GM12878 (cell line): ENCODE results near the gene CXCR1. TPM values are rescaled to one million over a fixed set of nuclear protein-coding genes. Genes with fewer than 3 reads are reported as not detected.

ENCODE experiments used
- ATAC-seq: fragments of 200-7000 bp; cut with Tn5 transposase; 3 replicates; pipeline ENCODE4 v1.9.1; 2020; ENCODE audit warnings: mild to moderate bottlenecking, moderate library complexity
- BruUV-seq: library from RNA; stranded (reverse); fragments of 400-500 nt; replicated peaks from 2 replicates; lab custom pipeline; 2021; lab: Mats Ljungman, UMichigan
- CTCF ChIA-PET: fragments of 300-600 bp; sonication (Branson Sonifier 250); formaldehyde crosslinking; extraction: SDS; loops from one replicate; lab custom pipeline; 2021; ENCODE audit warnings: inconsistent platforms; lab: Yijun Ruan, JAX
- POLR2A ChIA-PET: fragments of 350-600 bp; formaldehyde crosslinking; extraction: SDS; loops from one replicate; lab custom pipeline; 2021; ENCODE audit warnings: inconsistent platforms; lab: Charles Lee
- RAD21 ChIA-PET: fragments of 300-600 bp; sonication (Branson Sonifier 250); formaldehyde crosslinking; loops from one replicate; lab custom pipeline; 2023; ENCODE audit warnings: antibody characterized with exemption; ENCODE audit not compliant: unreplicated experiment; lab: Charles Lee
- SMC1A ChIA-PET: fragments of 300-600 bp; sonication (Branson Sonifier 250); formaldehyde crosslinking; loops from one replicate; lab custom pipeline; 2023; ENCODE audit not compliant: unreplicated experiment, uncharacterized antibody; lab: Charles Lee
- DNase-seq: peaks from one replicate; pipeline ENCODE4 v3.0.0-alpha.2; 2011; ENCODE audit warnings: low read depth, low spot score
- FAIRE-seq: peaks from 3 replicates; lab custom pipeline; 2011; peaks lifted over from hg19 to GRCh38; lab: Jason Lieb, UNC
- H2AFZ ChIP-seq: 2 replicates; pipeline ENCODE4 v1.6.0; 2011; ENCODE audit warnings: low read depth, low read length, control low read depth; ENCODE audit not compliant: control insufficient read depth
- H3K27ac ChIP-seq: 2 replicates; pipeline ENCODE4 v1.5.1; 2011; ENCODE audit warnings: control low read depth; ENCODE audit not compliant: control insufficient read depth, insufficient read depth
- H3K27me3 ChIP-seq, 2 experiments: replicated peaks in 1 of 2; 2 replicates each; pipeline versions ENCODE4 v1.6.0 to v1.6.1; 2011; ENCODE audit warnings: low read length in 1 of 2; ENCODE audit not compliant: control insufficient read depth in 2 of 2, insufficient read depth in 2 of 2
- H3K36me3 ChIP-seq, 2 experiments: 2 replicates each; pipeline ENCODE4 v1.5.1; 2011; ENCODE audit warnings: low read length in 1 of 2; ENCODE audit not compliant: control insufficient read depth in 2 of 2, insufficient read depth in 2 of 2
- H3K4me1 ChIP-seq: 2 replicates; pipeline ENCODE4 v1.6.1; 2011; ENCODE audit warnings: mild to moderate bottlenecking, low read length, moderate library complexity, mixed read lengths; ENCODE audit not compliant: control insufficient read depth, insufficient read depth
- H3K4me2 ChIP-seq: 2 replicates; pipeline ENCODE4 v1.6.0; 2011; ENCODE audit warnings: control low read depth; ENCODE audit not compliant: control insufficient read depth, insufficient read depth
- H3K4me3 ChIP-seq: fragments of 200-600 bp; sonication (generic); 2 replicates; pipeline ENCODE4 v1.5.1; 2016
- H3K79me2 ChIP-seq: 2 replicates; pipeline ENCODE4 v1.6.0; 2011; ENCODE audit warnings: low read length; ENCODE audit not compliant: control insufficient read depth, insufficient read depth
- H3K9ac ChIP-seq: 2 replicates; pipeline ENCODE4 v1.8.0; 2011; ENCODE audit warnings: low read length, control low read depth, mixed read lengths; ENCODE audit not compliant: control insufficient read depth, insufficient read depth
- H3K9me3 ChIP-seq: replicated peaks from 3 replicates; pipeline ENCODE4 v1.5.1; 2011; ENCODE audit warnings: mild to moderate bottlenecking, low read length; ENCODE audit not compliant: control insufficient read depth, insufficient read depth
- H4K20me1 ChIP-seq: 2 replicates; pipeline ENCODE4 v1.6.0; 2011; ENCODE audit not compliant: control insufficient read depth, insufficient read depth
- BMI1 ChIP-seq: fragments of 450-650 bp; IDR thresholded peaks from 2 replicates; pipeline ENCODE4 v1.6.1; 2016; ENCODE audit warnings: mild to moderate bottlenecking, moderate library complexity, borderline replicate concordance
- CBX3 ChIP-seq: fragments of 200-600 bp; sonication (generic); IDR thresholded peaks from 2 replicates; pipeline ENCODE4 v1.6.1; 2016; ENCODE audit warnings: low read depth, borderline replicate concordance
- CHD1 ChIP-seq: IDR thresholded peaks from 2 replicates; pipeline ENCODE4 v1.6.1; 2012; ENCODE audit warnings: low read depth, low read length, improper control_type of control experiment
- EED ChIP-seq: sonication (generic); IDR thresholded peaks from 2 replicates; pipeline ENCODE4 v1.6.1; 2016; ENCODE audit warnings: antibody characterized with exemption, low read depth
- EGR1 ChIP-seq, 2 experiments: IDR thresholded peaks; 1 replicate in 1 of 2; 2 replicates in 1 of 2; pipeline ENCODE4 v1.6.1; 2011 to 2012; ENCODE audit warnings: low read depth in 2 of 2, low read length in 2 of 2, borderline replicate concordance in 1 of 2, mild to moderate bottlenecking in 1 of 2, moderate library complexity in 1 of 2
- IRF3 ChIP-seq: fragments of 450-650 bp; IDR thresholded peaks from 2 replicates; pipeline ENCODE4 v1.6.1; 2014; ENCODE audit warnings: mild to moderate bottlenecking
- MTA3 ChIP-seq: IDR thresholded peaks from 2 replicates; pipeline ENCODE4 v1.6.1; 2012; ENCODE audit warnings: low read length, inconsistent platforms, borderline replicate concordance
- NFYA ChIP-seq: IDR thresholded peaks from 2 replicates; pipeline ENCODE4 v1.6.1; 2011; ENCODE audit warnings: low read depth, mild to moderate bottlenecking, low read length, improper control_type of control experiment, borderline replicate concordance
- POLR2AphosphoS2 ChIP-seq: IDR thresholded peaks from 2 replicates; pipeline ENCODE4 v1.6.1; 2011; ENCODE audit warnings: low read depth, mild to moderate bottlenecking, low read length, improper control_type of control experiment, moderate library complexity
- RBBP5 ChIP-seq: fragments of 200-600 bp; sonication (generic); conservative IDR thresholded peaks from 2 replicates; pipeline ENCODE4 v1.6.1; 2016
- SMC3 ChIP-seq: IDR thresholded peaks from 2 replicates; pipeline ENCODE4 v1.6.1; 2011; ENCODE audit warnings: low read length, improper control_type of control experiment, borderline replicate concordance
- SREBF2 ChIP-seq: IDR thresholded peaks from 2 replicates; pipeline ENCODE4 v1.6.1; 2012; ENCODE audit warnings: mild to moderate bottlenecking, low read length
- STAT1 ChIP-seq: fragments of 450-650 bp; conservative IDR thresholded peaks from 2 replicates; pipeline ENCODE4 v1.6.1; 2014; ENCODE audit warnings: antibody characterized with exemption, mild to moderate bottlenecking
- YBX1 ChIP-seq: fragments of 450-650 bp; IDR thresholded peaks from 2 replicates; pipeline ENCODE4 v1.6.1; 2016; ENCODE audit warnings: antibody characterized with exemption
- ZZZ3 ChIP-seq: IDR thresholded peaks from 2 replicates; pipeline ENCODE4 v1.6.1; 2011; ENCODE audit warnings: low read depth; ENCODE audit not compliant: control insufficient read depth, insufficient read length
- WGBS: methylation state at CpG from one replicate; pipeline ENCODE4 v1.1.6; 2016; ENCODE audit warnings: low lambda C conversion rate; ENCODE audit not compliant: insufficient replicate concordance, insufficient coverage; ENCODE audit errors: missing lambda C conversion rate; 5-methylcytosine and 5-hydroxymethylcytosine counted together
- in situ Hi-C: fragments of 300-500 bp; cut with MboI; formaldehyde crosslinking; loops from 9 replicates; pipeline ENCODE4 v1.14.3; 2018; ENCODE audit warnings: mixed read lengths
- intact Hi-C: fragments of 100-400 bp; cut with micrococcal nuclease; formaldehyde crosslinking; loops from one replicate; pipeline ENCODE4 v1.14.2; 2022; ENCODE audit not compliant: unreplicated experiment
- polyA plus RNA-seq, 11 experiments: library from polyadenylated mRNA; depleted of rRNA in 4 of 11; unstranded in 6 of 11; stranded (reverse) in 5 of 11; fragments of >200 nt; fragmentation: Nextera tagmentation in 4 of 11; fragmentation: Illumina TruSeq in 1 of 11; extraction: Ambion mirVana in 4 of 11; extraction: Trizol in 1 of 11; gene quantifications; 1 replicate in 1 of 11; 2 replicates in 10 of 11; pipeline versions ENCODE4 v1.2.1 to v1.2.3, GENCODE V29; 2011 to 2016; ENCODE audit warnings: inconsistent platforms in 2 of 11, missing spikeins in 2 of 11, low read depth in 1 of 11
- total RNA-seq, 4 experiments: library from RNA; depleted of rRNA in 3 of 4; stranded (reverse); fragments of >200 nt in 3 of 4; fragmentation: Illumina TruSeq in 1 of 4; extraction: Trizol in 1 of 4; gene quantifications; 2 replicates each; pipeline versions ENCODE4 v1.2.1 to v1.2.3, GENCODE V29; 2013 to 2021

The CXCR1 gene
- total and polyA plus RNA-seq, 10 of the 15 experiments (the other 5 are each of a cell fraction or from before 2014, with no cell fraction given) = not detected

- no peak overlapping the region for H2AFZ ChIP-seq
- no peak overlapping the region for H3K27ac ChIP-seq
- no TSS peak for BruUV-seq
- ChIA-PET SMC1A (no interaction called here), CTCF (no interaction called here), POLR2A (no interaction called here), RAD21 (no interaction called here)
- WGBS = 36% methylated on average over 4 of the region's 4 CpGs
- TF ChIP-seq SREBF2 (no peak), MTA3 (no peak), EED (no peak), YBX1 (no peak), SMC3 (no peak), STAT1 (no peak), IRF3 (no peak)
- H3K9ac ChIP-seq = no peak overlapping the region
- no peak overlapping the region for H3K4me2 ChIP-seq
- no peaks in the 10 kb centered on the region for H3K27me3 ChIP-seq
- H3K36me3 ChIP-seq = no peaks in the 10 kb centered on the region
- H3K4me1 ChIP-seq = no peaks in the 10 kb centered on the region
- intact Hi-C loops = no loop called here
- FAIRE-seq (no peak), ATAC-seq (no peak), DNase-seq (no peak)
- H3K4me3 ChIP-seq = no peak overlapping the region
- no peaks in the 10 kb centered on the region for H3K9me3 ChIP-seq
- in situ Hi-C loops = no loop called here
- H4K20me1 ChIP-seq = no peaks in the 10 kb centered on the region
- H3K79me2 ChIP-seq = no peaks in the 10 kb centered on the region
Measured at GRCh38 chr2:218193701-218194100, 26.9 kb upstream of the CXCR1 start.

- H3K27ac ChIP-seq = no peak overlapping the region
- POLR2A ChIA-PET = no interaction called here
- FAIRE-seq = no peak
Measured at GRCh38 chr2:218192902-218193430, 26.2 kb upstream of the CXCR1 start.

More at GRCh38 chr2:218192902-218193430, 26.2 kb upstream of the CXCR1 start:
- no peaks in the 10 kb centered on the region for H3K79me2 ChIP-seq
- H3K9me3 ChIP-seq = no peaks in the 10 kb centered on the region
- H3K4me3 ChIP-seq = no peak overlapping the region
- no TSS peak for BruUV-seq
- no peaks in the 10 kb centered on the region for H3K36me3 ChIP-seq
- no peak overlapping the region for H3K9ac ChIP-seq
- ChIA-PET SMC1A (no interaction called here), CTCF (interaction anchor here (0.5 kb wide), 1 partner anchor 201 kb away, joined by 5 read pairs; no protein-coding TSS in a partner anchor), RAD21 (no interaction called here)
- H4K20me1 ChIP-seq = no peaks in the 10 kb centered on the region
- no peak for TF ChIP-seq CHD1
- TF ChIP-seq EED = no peak
- no peak for TF ChIP-seq EGR1 (IDR thresholded peaks at IDR 0.05; ENCODE audit: borderline replicate concordance in 1 of 2, low read depth in 2 of 2, low read length in 2 of 2)
- no peak for TF ChIP-seq NFYA
- TF ChIP-seq BMI1 = no peak
- no peak for TF ChIP-seq CBX3
- no peak for TF ChIP-seq SMC3
- no peak for TF ChIP-seq POLR2AphosphoS2
- TF ChIP-seq RBBP5 = no peak
- no peak for TF ChIP-seq ZZZ3
- H3K4me2 ChIP-seq = no peak overlapping the region
- intact Hi-C loops (no loop called here), in situ Hi-C loops (no loop called here)
- H2AFZ ChIP-seq = no peak overlapping the region
- ATAC-seq = no peak
- H3K27me3 ChIP-seq = no peaks in the 10 kb centered on the region
- no peaks in the 10 kb centered on the region for H3K4me1 ChIP-seq
- no peak for DNase-seq
- 63% methylated on average over 3 of the region's 3 CpGs for WGBS
